ENCODE measurements around the gene LPCAT1. TPM values are rescaled to one million over a fixed set of nuclear protein-coding genes. Genes with fewer than 3 reads are reported as not detected.
A peak's percentile ranks its signal among the peaks of the same experiment; 100 is the strongest.

LPCAT1 gene
- total RNA-seq, 1 donor from 2014 or later = 269 TPM

GRCh38 chr5:1545805-1546355 lies 22.1 kb upstream of the LPCAT1 start:
- ATAC-seq (ENCODE audit: low read depth) = no peak
- ChIA-PET POLR2A (no interaction called here), CTCF (no interaction called here)
- H3K9me3 Mint-ChIP-seq = no peaks in the 10 kb centered on the region
- no peak for DNase-seq
- TF ChIP-seq CTCF (IDR thresholded peaks at IDR 0.05) = no peak
- peaks cover 3% of the 10 kb centered on the region for H3K27me3 Mint-ChIP-seq
- no peak overlapping the region for H3K27ac Mint-ChIP-seq
- intact Hi-C loops (cut with micrococcal nuclease) = no loop called here
- H3K4me1 Mint-ChIP-seq = peaks cover 11% of the 10 kb centered on the region
- H3K36me3 Mint-ChIP-seq (ENCODE audit: low read depth) = no peaks in the 10 kb centered on the region
- H3K4me3 Mint-ChIP-seq = no peak overlapping the region

- no peak overlapping the region for H3K4me3 Mint-ChIP-seq
- ATAC-seq (ENCODE audit: low read depth) (no peak), DNase-seq (peak; percentile 1)
- TF ChIP-seq CTCF (IDR thresholded peaks at IDR 0.05) = no peak
- H3K36me3 Mint-ChIP-seq (ENCODE audit: low read depth) = no peaks in the 10 kb centered on the region
- intact Hi-C loops (cut with micrococcal nuclease) = no loop called here
- no peaks in the 10 kb centered on the region for H3K9me3 Mint-ChIP-seq
- CTCF ChIA-PET = no interaction called here
- H3K27ac Mint-ChIP-seq = no peak overlapping the region
- H3K27me3 Mint-ChIP-seq = peaks cover 3% of the 10 kb centered on the region
- POLR2A ChIA-PET = no interaction called here
- peaks cover 11% of the 10 kb centered on the region for H3K4me1 Mint-ChIP-seq
Measured at GRCh38 chr5:1545126-1545804, 21.5 kb upstream of the LPCAT1 start.

GRCh38 chr5:1544294-1544961 lies 20.7 kb upstream of the LPCAT1 start:
- Mint-ChIP-seq H3K27me3 (peaks cover under 1% of the 10 kb centered on the region), H3K36me3 (ENCODE audit: low read depth) (no peaks in the 10 kb centered on the region), H3K4me1 (peaks cover 11% of the 10 kb centered on the region), H3K9me3 (no peaks in the 10 kb centered on the region), H3K4me3 (no peak overlapping the region), H3K27ac (no peak overlapping the region)
- TF ChIP-seq CTCF (IDR thresholded peaks at IDR 0.05) = no peak
- intact Hi-C loops (cut with micrococcal nuclease) = no loop called here
- DNase-seq (peak; percentile 4), ATAC-seq (ENCODE audit: low read depth) (no peak)
- ChIA-PET CTCF (interaction anchor here (0.6 kb wide), 1 partner anchor 35 kb away, joined by 3 read pairs; no protein-coding TSS in a partner anchor), POLR2A (interaction anchor here (0.6 kb wide), 1 partner anchor 60 kb away, joined by 4 read pairs; no protein-coding TSS in a partner anchor)

GRCh38 chr5:1543398-1544293 lies 19.9 kb upstream of the LPCAT1 start:
- CTCF ChIA-PET = interaction anchor here (0.6 to 1.7 kb wide), 2 partner anchors 36 to 163 kb away, joined by 3 to 5 read pairs; no protein-coding TSS in a partner anchor
- no peak overlapping the region for H3K4me3 Mint-ChIP-seq

More at GRCh38 chr5:1543398-1544293, 19.9 kb upstream of the LPCAT1 start:
- Mint-ChIP-seq H3K27ac (no peak overlapping the region), H3K36me3 (ENCODE audit: low read depth) (no peaks in the 10 kb centered on the region), H3K9me3 (no peaks in the 10 kb centered on the region), H3K27me3 (no peaks in the 10 kb centered on the region), H3K4me1 (peaks cover 11% of the 10 kb centered on the region)
- POLR2A ChIA-PET = interaction anchor here (0.6 kb wide), 1 partner anchor 61 kb away, joined by 4 read pairs; no protein-coding TSS in a partner anchor
- intact Hi-C loops (cut with micrococcal nuclease) = no loop called here
- ATAC-seq (ENCODE audit: low read depth) (no peak), DNase-seq (no peak)
- TF ChIP-seq CTCF (IDR thresholded peaks at IDR 0.05) = no peak
